Testis (tissue), 3 donors: Measurements from ENCODE around the gene MRAP2. TPM values are rescaled to one million over a fixed set of nuclear protein-coding genes. Genes with fewer than 3 reads are reported as not detected.
"Not testable (repeated sequence)": the region's sequence is repeated elsewhere in the genome, so short reads cannot be mapped to it uniquely, and the experiment has no call there.

ENCODE experiments used
- DNase-seq: peaks from one replicate; pipeline ENCODE4 v3.0.0-alpha.2; 2019
- H3K27ac ChIP-seq, 2 donors: fragments of 200-600 bp; sonication (generic); one replicate each; pipeline ENCODE4 v1.5.1; 2019
- H3K27me3 ChIP-seq: fragments of 200-600 bp; sonication (generic); one replicate; pipeline ENCODE4 v1.5.1; 2019
- H3K36me3 ChIP-seq: fragments of 200-600 bp; sonication (generic); one replicate; pipeline ENCODE4 v1.5.1; 2017; ENCODE audit warnings: low read depth; ENCODE audit errors: missing control alignments
- H3K4me1 ChIP-seq: fragments of 200-600 bp; sonication (generic); one replicate; pipeline ENCODE4 v1.5.1; 2019
- H3K4me3 ChIP-seq, 2 donors: fragments of 200-600 bp; sonication (generic); one replicate each; pipeline ENCODE4 v1.5.1; 2017 to 2019
- H3K9me3 ChIP-seq: fragments of 200-600 bp; sonication (generic); one replicate; pipeline ENCODE4 v1.5.1; 2017
- CTCF ChIP-seq, 3 experiments: fragments of 450-650 bp in 2 of 3; fragments of 200-600 bp in 1 of 3; sonication (generic) in 1 of 3; IDR thresholded peaks; one replicate each; pipeline ENCODE4 v1.5.1; 2016 to 2019; ENCODE audit warnings: antibody characterized with exemption in 3 of 3, mild to moderate bottlenecking in 2 of 3, moderate library complexity in 1 of 3
- POLR2A ChIP-seq: fragments of 450-650 bp; IDR thresholded peaks from one replicate; pipeline ENCODE4 v1.6.1; 2017; ENCODE audit warnings: antibody characterized with exemption, mild to moderate bottlenecking, moderate library complexity
- WGBS, 2 donors: methylation state at CpG; one replicate each; pipeline ENCODE4 v1.1.5; 2018; 5-methylcytosine and 5-hydroxymethylcytosine counted together
- intact Hi-C: fragments of 100-400 bp; cut with DNase I; formaldehyde crosslinking; loops from one replicate; pipeline ENCODE4 v1.15.1; 2023; ENCODE audit warnings: low total_unique reads
- polyA plus RNA-seq: library from polyadenylated mRNA; stranded (reverse); fragments of 350-450 nt; fragmentation: Illumina TruSeq; extraction: RNeasy Lipid Tissue Mini Kit (QIAGEN cat#74804); gene quantifications from one replicate; pipeline ENCODE4 v1.2.3, GENCODE V29; 2014; ENCODE audit warnings: low read depth, low replicate concordance; ENCODE audit not compliant: insufficient read depth
- total RNA-seq, 2 donors: library from RNA; depleted of rRNA; stranded (reverse); fragments of >200 nt; gene quantifications; one replicate each; pipeline ENCODE4 v1.2.3, GENCODE V29; 2016

Gene MRAP2
- total and polyA plus RNA-seq, 3 donors from 2014 or later, result 3.2 to 5.4 (median 4.1) TPM

- no peak for DNase-seq
- H3K27ac ChIP-seq, result no peak overlapping the region
- WGBS, 2 donors, result 30 to 42% methylated on average over 1 of the region's 1 CpG
- intact Hi-C loops, result no loop called here
- TF ChIP-seq POLR2A (no peak), CTCF (IDR thresholded peaks at IDR 0.05) (no peak)
- no peak overlapping the region for H3K4me3 ChIP-seq
- H3K4me1 ChIP-seq, result no peaks in the 10 kb centered on the region
- H3K9me3 ChIP-seq, result no peaks in the 10 kb centered on the region
- no peaks in the 10 kb centered on the region for H3K36me3 ChIP-seq
- H3K27me3 ChIP-seq, result no peaks in the 10 kb centered on the region
These were observed 69.5 kb downstream of the MRAP2 start for GRCh38 chr6:84103029-84103428.

- 90 to 94% methylated on average over 3 of the region's 3 CpGs for WGBS, 2 donors
- H3K4me1 ChIP-seq, H3K9me3 ChIP-seq, H3K27me3 ChIP-seq, intact Hi-C loops, H3K4me3 ChIP-seq, H3K27ac ChIP-seq, DNase-seq, H3K36me3 ChIP-seq: not testable (repeated sequence)
These were observed 71.8 kb downstream of the MRAP2 start for GRCh38 chr6:84105215-84105924.

- Histone ChIP-seq H3K9me3 (no peaks in the 10 kb centered on the region), H3K4me1 (no peaks in the 10 kb centered on the region), H3K4me3 (no peak overlapping the region), H3K27ac (no peak overlapping the region), H3K27me3 (no peaks in the 10 kb centered on the region), H3K36me3 (no peaks in the 10 kb centered on the region)
- intact Hi-C loops, result no loop called here
- no peak for DNase-seq
- no peak for TF ChIP-seq CTCF (IDR thresholded peaks at IDR 0.05)
- no peak for TF ChIP-seq POLR2A
These were observed 73.9 kb downstream of the MRAP2 start for GRCh38 chr6:84107495-84107894.

GRCh38 chr6:84111351-84111750, 77.8 kb downstream of the MRAP2 start:
- H3K36me3 ChIP-seq, H3K9me3 ChIP-seq, H3K4me1 ChIP-seq, DNase-seq, intact Hi-C loops, H3K27me3 ChIP-seq, H3K4me3 ChIP-seq, H3K27ac ChIP-seq: not testable (repeated sequence)
- 67 to 74% methylated on average over 1 of the region's 1 CpG for WGBS, 2 donors

GRCh38 chr6:84114933-84115594, 81.5 kb downstream of the MRAP2 start:
- H3K27ac ChIP-seq, H3K4me1 ChIP-seq, H3K36me3 ChIP-seq, H3K4me3 ChIP-seq, H3K9me3 ChIP-seq, intact Hi-C loops, H3K27me3 ChIP-seq, DNase-seq: not testable (repeated sequence)
- WGBS, 2 donors, result 76 to 83% methylated on average over 2 to 8 of the region's 8 CpGs

- H3K27me3 ChIP-seq, result no peaks in the 10 kb centered on the region
- no peaks in the 10 kb centered on the region for H3K36me3 ChIP-seq
- H3K4me3 ChIP-seq, result no peak overlapping the region
- DNase-seq, result no peak
- no peak overlapping the region for H3K27ac ChIP-seq
- 20 to 60% methylated on average over 1 to 5 of the region's 5 CpGs for WGBS, 2 donors
- H3K9me3 ChIP-seq, result no peaks in the 10 kb centered on the region
- TF ChIP-seq CTCF (IDR thresholded peaks at IDR 0.05) (no peak), POLR2A (no peak)
- intact Hi-C loops, result no loop called here
- H3K4me1 ChIP-seq, result no peaks in the 10 kb centered on the region
These were observed 84.6 kb downstream of the MRAP2 start for GRCh38 chr6:84118191-84118590.
